ENCODE measurements around the gene CSPG5.

CSPG5 gene

DNA sequence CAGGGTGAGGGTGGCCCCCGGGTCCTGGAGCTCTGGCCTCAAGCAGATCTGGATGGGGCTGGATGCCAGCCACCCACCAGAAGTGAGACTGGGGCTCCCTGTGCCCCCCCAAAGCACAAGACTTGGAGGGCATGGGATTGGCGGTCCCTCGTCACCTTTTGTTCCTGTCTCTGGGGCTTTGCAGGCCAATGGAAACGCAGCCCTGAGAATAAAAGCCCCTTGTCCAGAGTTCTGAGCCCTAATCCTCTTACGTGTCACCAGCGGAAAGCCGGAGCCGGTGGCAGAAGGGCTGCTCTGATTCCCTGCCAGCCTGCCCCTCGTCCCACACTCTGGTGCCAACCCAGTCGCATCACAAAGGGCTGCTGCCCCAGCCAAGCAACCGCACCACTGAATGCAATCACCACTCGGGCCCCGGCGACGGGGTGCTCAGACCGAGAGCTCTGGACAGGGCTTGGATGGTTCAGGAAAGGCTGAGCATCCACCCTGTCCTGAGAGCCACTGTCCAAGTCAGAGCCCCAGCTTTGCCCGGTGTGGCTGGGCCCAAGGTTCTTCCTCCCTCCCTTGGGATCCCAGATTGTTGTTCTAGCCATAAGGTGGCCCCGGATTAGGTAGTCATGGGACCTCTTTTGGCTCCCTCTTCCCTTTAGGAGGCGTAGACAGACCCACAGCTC is 42.3 kb downstream of the CSPG5 start:
- DNase-seq: no peak

DNA sequence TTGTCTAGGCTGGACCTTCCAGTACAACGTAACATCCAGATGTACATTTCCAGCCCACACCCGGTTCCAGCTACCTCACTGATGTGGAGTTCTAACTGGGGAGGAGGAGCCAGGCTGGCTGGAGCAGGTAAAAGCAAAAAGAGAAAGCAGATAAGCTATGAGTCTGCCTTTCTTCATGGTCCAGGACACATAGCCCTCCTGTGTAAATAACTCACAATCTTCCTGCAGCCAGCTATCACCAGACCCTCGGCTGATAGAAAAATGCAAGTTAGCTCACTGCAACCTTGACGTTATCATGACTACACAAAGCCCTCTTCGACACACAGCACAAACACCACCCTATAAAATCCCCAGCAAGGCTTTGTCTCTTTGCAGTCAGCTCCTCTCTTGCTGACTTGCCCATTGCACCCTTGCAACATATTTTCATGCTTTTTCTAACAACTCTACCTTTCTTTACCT is 44.6 kb downstream of the CSPG5 start:
- DNase-seq: no peak

DNA sequence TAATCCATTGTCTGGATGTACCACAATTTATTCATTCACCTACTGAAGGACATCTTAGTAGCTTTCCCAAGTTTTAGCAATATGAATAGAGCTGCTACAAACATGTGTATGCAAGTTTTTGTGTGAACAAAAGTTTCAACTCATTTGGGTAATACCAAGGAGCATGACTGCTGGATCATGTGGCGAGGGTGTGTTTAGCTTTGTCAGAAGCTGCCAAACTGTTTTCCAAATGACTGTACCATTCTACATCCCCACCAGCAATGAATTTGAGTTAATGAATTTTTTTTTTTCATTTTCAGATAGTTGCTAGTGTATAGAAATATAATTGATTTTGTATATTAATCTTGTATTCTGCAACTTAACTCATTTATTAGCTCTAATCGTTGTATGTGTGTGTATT is 45.2 kb downstream of the CSPG5 start:
- no peak for DNase-seq

DNA sequence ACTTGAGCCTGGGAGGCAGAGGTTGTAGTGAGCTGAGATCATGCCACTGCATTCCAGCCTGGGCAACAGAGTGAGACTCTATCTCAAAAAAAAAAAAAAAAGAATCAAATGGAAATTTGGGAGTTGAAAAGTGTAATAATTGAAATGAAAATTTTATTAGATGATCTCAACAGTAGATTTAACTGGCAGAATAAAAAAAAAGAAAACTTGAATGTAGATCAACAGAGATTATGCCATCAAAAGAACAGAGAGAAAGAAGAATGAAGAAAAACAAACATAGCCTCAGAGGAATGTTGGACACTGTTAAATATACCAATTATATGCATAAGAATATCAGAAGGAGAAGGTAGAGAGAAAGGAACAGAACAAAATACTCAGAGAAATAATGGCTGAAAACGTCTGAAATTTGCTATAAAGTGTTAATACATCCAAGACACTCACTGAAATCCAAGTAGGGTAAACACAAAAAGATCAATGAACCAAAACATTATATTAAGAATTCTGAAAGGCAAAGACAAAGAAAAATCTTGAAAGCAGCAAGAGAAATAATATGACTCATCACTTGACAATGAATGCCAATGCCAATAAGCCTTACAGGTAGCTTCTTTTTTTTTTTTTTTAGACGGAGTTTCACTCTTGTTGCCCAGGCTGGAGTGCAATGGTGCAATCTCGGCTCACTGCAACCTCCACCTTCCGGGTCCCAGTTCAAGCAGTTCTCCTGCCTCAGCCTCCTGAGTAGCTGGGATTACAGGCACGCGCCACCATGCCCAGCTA is 50.5 kb downstream of the CSPG5 start:
- DNase-seq: no peak

DNA sequence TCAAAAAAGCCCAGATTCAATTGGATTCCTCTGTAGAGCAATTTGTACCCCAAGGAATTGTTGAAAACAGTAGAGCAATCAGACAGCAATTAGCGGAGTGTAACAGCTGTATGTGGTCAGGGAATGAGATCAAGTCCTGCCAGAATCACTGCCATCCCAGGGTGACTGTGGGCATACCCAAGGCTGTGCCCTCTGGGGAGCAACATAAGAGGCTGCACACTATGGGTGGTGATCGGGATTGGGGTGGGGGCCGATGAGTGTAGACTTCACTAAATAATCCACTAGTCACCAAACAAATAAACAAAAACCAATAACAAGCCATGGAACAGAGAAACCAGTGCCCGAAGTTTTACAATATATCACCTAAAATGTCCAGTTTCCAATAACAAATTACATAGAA is 53.0 kb downstream of the CSPG5 start:
- DNase-seq: no peak

DNA sequence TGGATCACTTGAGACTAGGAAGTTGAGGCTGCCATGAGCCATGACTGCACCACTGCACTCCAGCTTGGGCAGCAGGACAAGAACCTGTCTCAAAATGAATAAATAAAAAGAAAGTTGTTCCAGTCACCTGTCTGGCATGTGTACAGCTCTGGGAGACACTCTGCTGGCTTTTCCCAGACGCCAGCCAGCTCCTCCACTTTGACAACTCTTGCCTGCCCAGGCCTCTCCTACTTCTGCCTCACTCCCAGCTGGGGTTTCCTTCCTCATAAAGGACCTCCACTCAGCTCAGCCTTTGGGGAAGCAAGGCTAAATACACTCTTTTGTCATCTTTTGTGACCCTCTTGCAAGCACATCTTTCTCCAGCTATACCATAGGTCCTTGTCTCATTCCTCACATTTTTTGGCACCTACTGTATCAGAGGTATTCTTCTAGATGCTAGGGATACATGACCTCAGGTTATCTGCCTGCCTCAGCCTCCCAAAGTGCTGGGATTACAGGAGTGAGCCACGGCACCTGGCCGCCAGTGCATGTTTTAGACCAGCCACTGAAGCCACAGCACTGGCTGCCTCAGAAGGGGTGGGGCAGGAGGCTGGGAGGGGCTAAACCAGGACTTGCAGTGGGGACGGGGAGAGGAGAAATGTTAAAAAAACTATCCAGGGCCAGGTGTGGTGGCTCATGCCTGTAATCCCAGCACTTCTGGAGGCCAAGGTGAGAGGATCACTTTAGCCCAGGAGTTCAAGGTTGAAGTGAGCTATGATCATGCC is 55.2 kb downstream of the CSPG5 start:
- DNase-seq: no peak

DNA sequence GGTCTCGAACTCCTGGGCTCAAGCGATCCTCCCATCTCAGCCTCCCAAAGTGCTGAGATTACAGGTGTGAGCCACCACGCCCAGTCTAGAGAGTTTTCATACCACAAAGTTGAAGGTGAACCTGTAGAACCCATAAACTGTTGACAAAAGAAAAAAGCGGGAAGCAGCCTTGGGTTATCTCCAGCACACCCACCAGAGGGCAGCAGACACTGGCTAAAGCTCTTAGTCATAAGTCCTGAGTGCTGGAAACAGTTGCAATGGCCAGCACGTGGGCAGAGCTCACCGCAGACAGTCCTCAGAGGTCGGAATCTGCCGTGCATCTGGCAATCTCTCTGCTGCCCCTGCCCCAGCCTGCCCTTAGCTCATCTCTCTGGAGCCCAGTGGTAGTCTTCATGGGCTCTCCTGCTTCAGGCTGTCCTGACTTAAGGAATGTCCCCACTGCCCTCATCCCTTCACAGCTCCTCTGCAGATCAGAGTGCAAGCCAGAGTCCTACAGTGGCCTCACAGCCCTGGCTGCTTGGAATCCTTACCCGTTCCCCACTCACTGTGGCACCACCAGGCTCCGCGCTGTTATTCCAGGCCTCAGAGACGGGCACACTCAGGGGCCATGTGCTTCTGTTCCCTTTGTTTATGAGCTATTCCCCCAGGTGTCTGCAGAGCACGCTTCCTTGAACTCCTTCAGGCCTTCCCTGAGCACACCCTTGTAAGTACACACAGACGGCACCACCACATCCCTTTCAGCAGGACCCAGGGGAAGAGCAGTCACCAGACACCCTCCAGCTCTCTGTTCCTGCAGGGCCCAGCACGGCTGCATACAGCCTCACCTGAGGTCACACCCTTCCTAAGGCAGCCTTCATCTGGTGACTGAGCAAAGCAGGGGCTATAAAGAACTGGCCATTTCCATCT is 56.3 kb downstream of the CSPG5 start:
- peak; percentile 67 to 73 for DNase-seq

DNA sequence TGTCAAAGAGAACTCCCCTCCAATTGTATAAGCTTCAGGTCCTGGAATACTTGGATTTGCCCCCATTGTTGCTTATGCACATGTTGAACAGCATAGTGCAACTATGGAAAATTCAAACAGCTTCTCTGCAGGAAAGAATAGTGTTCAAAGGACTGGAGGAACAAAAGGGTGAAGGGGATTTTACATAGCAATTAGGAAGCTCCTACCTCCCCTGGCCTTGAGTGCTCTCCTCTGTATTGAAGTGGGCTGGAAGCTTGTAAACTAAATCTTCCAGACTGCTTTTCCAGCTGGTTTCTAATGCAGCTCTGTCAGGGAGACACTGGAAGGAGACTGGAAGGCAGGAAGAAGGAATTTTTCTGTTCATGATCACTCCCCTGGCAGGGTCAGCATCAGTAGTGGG is 57.9 kb downstream of the CSPG5 start:
- DNase-seq: no peak

DNA sequence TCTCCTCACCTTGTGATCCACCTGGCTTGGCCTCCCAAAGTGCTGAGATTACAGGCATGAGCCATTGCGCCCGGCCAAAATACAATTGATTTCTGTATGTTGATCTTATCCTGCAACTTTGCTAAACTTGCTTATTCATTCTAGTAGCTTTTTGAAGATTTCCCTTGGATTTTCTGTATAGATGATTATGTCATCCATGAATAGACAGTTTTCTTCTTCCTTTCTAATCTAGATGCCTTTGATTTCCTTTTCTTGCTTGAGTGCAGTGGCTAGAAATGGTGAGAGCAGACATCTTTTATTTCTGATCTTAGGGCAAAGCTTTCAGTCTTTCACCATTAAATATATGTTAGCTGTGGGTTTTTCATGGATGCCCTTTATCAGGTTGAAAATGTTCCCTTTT is 60.7 kb downstream of the CSPG5 start:
- DNase-seq: no peak

DNA sequence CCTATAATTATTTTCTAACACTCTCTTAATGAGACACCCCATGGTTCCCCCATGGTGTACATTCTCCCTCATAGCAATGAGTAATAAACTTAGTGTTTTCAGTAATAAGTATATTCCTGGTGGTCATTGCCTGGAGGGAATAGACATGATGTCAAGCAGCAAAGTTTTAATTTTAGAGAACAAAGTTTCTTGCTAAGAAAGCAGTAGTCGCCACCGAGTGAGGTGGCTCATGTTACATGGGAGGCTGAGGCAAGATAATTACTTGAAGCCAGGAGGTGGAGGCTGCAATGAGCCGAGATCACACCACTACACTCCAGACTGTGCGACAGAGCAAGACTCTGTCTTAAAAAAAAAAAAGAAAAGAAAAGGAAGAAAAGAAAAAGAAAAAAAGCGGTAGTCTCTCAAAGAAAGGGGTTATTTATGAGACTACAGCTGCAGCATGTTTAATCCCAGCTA is 62.8 kb downstream of the CSPG5 start:
- DNase-seq: no peak

DNA sequence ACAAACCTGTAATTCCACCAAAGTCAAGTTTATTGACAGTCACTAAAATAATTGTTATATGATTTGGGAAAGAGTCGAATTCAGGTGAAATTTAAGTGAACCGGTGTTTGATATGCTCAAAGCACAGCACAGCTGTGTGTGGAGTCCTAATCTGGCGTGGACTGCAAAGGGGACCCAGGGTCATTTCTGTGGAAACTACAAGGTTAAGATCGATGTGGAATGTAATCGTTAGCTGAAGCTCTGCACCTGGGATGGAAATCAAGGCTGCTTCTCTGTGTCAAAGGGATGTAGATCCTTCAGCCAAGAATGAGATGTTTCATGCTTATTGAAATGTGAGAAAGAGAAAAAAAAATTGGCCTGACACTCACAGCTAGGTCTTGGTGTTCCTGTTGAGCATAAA is 63.6 kb downstream of the CSPG5 start:
- DNase-seq: no peak

DNA sequence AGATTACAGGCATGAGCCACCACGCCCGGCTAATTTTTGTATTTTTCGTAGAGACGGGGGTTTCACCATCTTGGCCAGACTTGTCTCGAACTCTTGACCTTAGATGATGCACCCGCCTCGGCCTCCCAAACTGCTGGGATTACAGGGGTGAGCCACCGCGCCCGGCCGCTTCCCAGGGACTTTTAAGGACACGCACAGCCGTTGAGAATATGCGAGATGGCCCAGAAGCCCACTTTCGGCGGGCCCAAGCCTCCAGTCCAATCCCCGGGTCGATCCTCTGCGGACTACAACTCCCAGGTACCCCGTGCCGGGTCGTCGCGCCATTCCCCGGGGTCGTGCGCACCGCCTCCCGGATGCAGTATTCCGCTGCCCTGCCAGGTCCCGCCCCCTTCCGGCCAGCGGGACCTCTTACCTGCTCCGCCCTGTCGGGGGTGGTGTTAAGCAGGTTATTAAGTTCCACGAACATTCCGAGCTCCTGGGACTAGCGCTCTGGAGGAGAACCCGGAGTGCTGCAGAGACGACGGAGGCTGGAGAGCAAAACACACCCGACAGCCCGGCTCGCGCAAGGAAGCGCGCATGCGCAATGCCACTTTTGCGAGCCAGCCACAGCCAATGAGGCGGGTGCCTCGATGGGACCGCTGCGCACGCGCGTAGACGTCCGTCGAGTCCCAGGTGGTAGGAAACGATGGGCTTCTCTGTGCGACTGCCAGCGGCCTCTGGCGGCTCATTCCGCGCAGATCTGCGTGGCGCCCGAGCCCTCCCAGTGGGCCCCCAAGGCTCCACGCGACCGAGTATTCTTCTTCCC is 65.3 kb downstream of the CSPG5 start, which contains the start of gene ELP6:
Gene ELP6, minus strand, starts transcription at position 588 of the 805 bp plus-strand sequence. Its CDS starts 122 bp downstream, at position 466.
- DNase-seq: peak; percentile 94 to 98

DNA sequence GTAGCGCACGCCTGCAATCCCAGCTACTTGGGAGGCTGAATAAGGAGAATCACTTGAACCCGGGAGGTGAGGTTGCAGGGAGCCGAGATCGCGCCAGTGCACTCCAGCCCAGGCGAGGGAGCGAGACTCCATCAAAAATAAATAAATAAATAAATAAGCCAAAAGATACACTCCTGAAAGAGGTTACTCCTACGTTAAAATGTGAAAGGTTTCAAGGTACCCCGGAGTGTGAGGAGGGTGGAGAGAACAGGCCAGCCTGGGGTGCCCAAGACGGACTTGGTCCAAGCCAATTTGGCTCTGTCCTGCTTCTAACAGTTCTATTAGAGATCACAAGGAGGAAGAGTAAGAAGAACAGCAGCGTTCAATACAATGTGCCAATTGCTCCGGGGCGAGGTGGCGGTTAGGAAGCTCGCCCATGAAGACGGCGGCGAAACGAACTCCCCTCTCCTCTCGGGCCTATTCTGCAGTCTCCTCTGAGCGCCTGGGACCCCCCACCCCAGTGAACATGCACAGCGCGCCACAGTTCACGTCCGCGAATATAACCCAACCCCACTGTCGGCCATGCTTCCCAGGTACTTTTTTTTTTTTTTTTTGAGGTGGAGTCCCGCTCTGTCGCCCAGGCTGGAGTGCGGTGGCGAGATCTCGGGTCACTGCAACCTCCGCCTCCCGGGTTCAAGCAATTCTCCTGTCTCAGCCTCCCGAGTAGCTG is 66.1 kb downstream of the CSPG5 start:
- peak; percentile 8 to 19 for DNase-seq

Data from activated CD4-positive, alpha-beta T cell treated with anti-CD3 and anti-CD28 coated beads for 4 hours (primary cell).